K562 (cell line): Measurements from ENCODE around the gene REM2. TPM values are rescaled to one million over a fixed set of nuclear protein-coding genes. Genes with fewer than 3 reads are reported as not detected.

Experiments
- ARNT ChIP-seq, 2 experiments: fragments of 450-650 bp; IDR thresholded peaks; 2 replicates each; pipeline ENCODE4 v1.6.1; 2016; ENCODE audit warnings: mild to moderate bottlenecking in 1 of 2
- CREM ChIP-seq: IDR thresholded peaks from 2 replicates; pipeline ENCODE4 v1.6.1; 2014; ENCODE audit warnings: antibody characterized with exemption, low read depth
- GTF2F1 ChIP-seq: IDR thresholded peaks from 2 replicates; pipeline ENCODE4 v1.6.1; 2011; ENCODE audit warnings: low read depth, low read length, improper control_type of control experiment
- HMG20A ChIP-seq: fragments of 450-650 bp; formaldehyde crosslinking; conservative IDR thresholded peaks from 2 replicates; pipeline ENCODE4 v1.4.0; 2020; ENCODE audit warnings: mild to moderate bottlenecking, mixed read lengths
- HOXB6 ChIP-seq: fragments of 250-450 bp; sonication (Bioruptor Pico); IDR thresholded peaks from 2 replicates; pipeline ENCODE4 v1.5.1; 2022; ENCODE audit warnings: mild to moderate bottlenecking, borderline replicate concordance
- MTF1 ChIP-seq: fragments of 250-450 bp; sonication (Bioruptor Pico); IDR thresholded peaks from 2 replicates; pipeline ENCODE4 v1.9.0; 2021; ENCODE audit warnings: moderate library complexity, mild to moderate bottlenecking, inconsistent platforms, borderline replicate concordance
- MYC ChIP-seq, 2 experiments: fragments of 250-450 bp in 1 of 2; sonication (Bioruptor Pico) in 1 of 2; IDR thresholded peaks; 2 replicates each; pipeline versions ENCODE4 v1.5.1 to v1.6.1; 2012 to 2021; ENCODE audit warnings: low read depth in 2 of 2, borderline replicate concordance in 1 of 2, improper control_type of control experiment in 1 of 2, low read length in 1 of 2, mild to moderate bottlenecking in 1 of 2, moderate library complexity in 1 of 2
- PHF8 ChIP-seq: fragments of 200-600 bp; sonication (generic); IDR thresholded peaks from 2 replicates; pipeline ENCODE4 v1.6.1; 2012; ENCODE audit warnings: mixed run types, mild to moderate bottlenecking, inconsistent platforms, low read length, moderate library complexity, borderline replicate concordance
- POLR3A ChIP-seq: IDR thresholded peaks from 2 replicates; pipeline ENCODE4 v1.6.1; 2011; ENCODE audit warnings: borderline replicate concordance, mild to moderate bottlenecking, moderate library complexity; ENCODE audit not compliant: insufficient read length, insufficient read depth; ENCODE audit errors: extremely low read depth
- RCOR1 ChIP-seq, 2 experiments: IDR thresholded peaks; 2 replicates each; pipeline ENCODE4 v1.6.1; 2012; ENCODE audit warnings: low read depth in 2 of 2, low read length in 2 of 2, borderline replicate concordance in 1 of 2, improper control_type of control experiment in 1 of 2
- SMARCA4 ChIP-seq: fragments of 450-650 bp; IDR thresholded peaks from 2 replicates; pipeline ENCODE4 v1.6.1; 2016
- SPI1 ChIP-seq: IDR thresholded peaks from 2 replicates; pipeline ENCODE4 v1.6.1; 2011; ENCODE audit warnings: low read depth, low read length, control low read depth, borderline replicate concordance
- STAT6 ChIP-seq: sonication (generic); formaldehyde crosslinking; IDR thresholded peaks from 2 replicates; pipeline ENCODE4 v1.8.1; 2023; ENCODE audit warnings: mild to moderate bottlenecking, missing genetic modification reagents
- TAF9B ChIP-seq: fragments of 450-650 bp; IDR thresholded peaks from 2 replicates; pipeline ENCODE4 v1.6.1; 2018; ENCODE audit warnings: mild to moderate bottlenecking; ENCODE audit not compliant: partially characterized antibody
- TFAM ChIP-seq: fragments of 250-450 bp; sonication (Bioruptor Pico); conservative IDR thresholded peaks from 2 replicates; pipeline ENCODE4 v1.5.0; 2021; ENCODE audit warnings: mild to moderate bottlenecking, moderate library complexity
- TRIM24 ChIP-seq, 2 experiments: fragments of 450-650 bp; IDR thresholded peaks; 2 replicates each; pipeline ENCODE4 v1.6.1; 2016
- TRIM28 ChIP-seq: fragments of 450-650 bp; IDR thresholded peaks from 2 replicates; pipeline ENCODE4 v1.6.1; 2017
- ZNF311 ChIP-seq: fragments of 250-450 bp; sonication (Bioruptor Pico); IDR thresholded peaks from 2 replicates; pipeline ENCODE4 v1.4.0; 2020; ENCODE audit warnings: mild to moderate bottlenecking, moderate library complexity
- ZNF589 ChIP-seq: fragments of 200-800 bp; sonication (Bioruptor generic); IDR thresholded peaks from 2 replicates; pipeline ENCODE4 v1.6.1; 2016; ENCODE audit warnings: low read depth, missing genetic modification characterization, missing compliant biosample characterization
- ZNF644 ChIP-seq: fragments of 200-800 bp; sonication (Bioruptor generic); IDR thresholded peaks from 2 replicates; pipeline ENCODE4 v1.6.1; 2016; ENCODE audit warnings: low read depth, missing genetic modification characterization, missing compliant biosample characterization
- polyA plus RNA-seq, 8 experiments: library from polyadenylated mRNA; depleted of rRNA in 4 of 8; stranded (reverse) in 5 of 8; unstranded in 3 of 8; fragments of >200 nt; fragmentation: Nextera tagmentation in 2 of 8; fragmentation: Illumina TruSeq in 1 of 8; extraction: Ambion mirVana in 2 of 8; extraction: Trizol in 1 of 8; gene quantifications; 2 replicates each; pipeline versions ENCODE4 v1.2.1 to v1.2.3, GENCODE V29; 2011 to 2014; ENCODE audit warnings: inconsistent platforms in 1 of 8, missing spikeins in 1 of 8
- total RNA-seq, 7 experiments: library from RNA; depleted of rRNA in 6 of 7; stranded (reverse); fragments of >200 nt in 6 of 7; fragmentation: Illumina TruSeq in 2 of 7; extraction: Trizol in 2 of 7; gene quantifications; 2 replicates each; pipeline versions ENCODE4 v1.2.1 to v1.2.3, GENCODE V29; 2011 to 2021; ENCODE audit warnings: low replicate concordance in 1 of 7
- TF ChIP-seq, protein P1 (sequence below): fragments of 250-450 bp; sonication (Bioruptor Pico); IDR thresholded peaks from 2 replicates; pipeline ENCODE4 v1.9.0; 2021; ENCODE audit warnings: mild to moderate bottlenecking, inconsistent platforms

REM2 gene
- total and polyA plus RNA-seq, 9 of the 15 experiments (the other 6 are each of a cell fraction or from before 2014, with no cell fraction given): 0.18 to 1.0 (median 0.38) TPM

DNA sequence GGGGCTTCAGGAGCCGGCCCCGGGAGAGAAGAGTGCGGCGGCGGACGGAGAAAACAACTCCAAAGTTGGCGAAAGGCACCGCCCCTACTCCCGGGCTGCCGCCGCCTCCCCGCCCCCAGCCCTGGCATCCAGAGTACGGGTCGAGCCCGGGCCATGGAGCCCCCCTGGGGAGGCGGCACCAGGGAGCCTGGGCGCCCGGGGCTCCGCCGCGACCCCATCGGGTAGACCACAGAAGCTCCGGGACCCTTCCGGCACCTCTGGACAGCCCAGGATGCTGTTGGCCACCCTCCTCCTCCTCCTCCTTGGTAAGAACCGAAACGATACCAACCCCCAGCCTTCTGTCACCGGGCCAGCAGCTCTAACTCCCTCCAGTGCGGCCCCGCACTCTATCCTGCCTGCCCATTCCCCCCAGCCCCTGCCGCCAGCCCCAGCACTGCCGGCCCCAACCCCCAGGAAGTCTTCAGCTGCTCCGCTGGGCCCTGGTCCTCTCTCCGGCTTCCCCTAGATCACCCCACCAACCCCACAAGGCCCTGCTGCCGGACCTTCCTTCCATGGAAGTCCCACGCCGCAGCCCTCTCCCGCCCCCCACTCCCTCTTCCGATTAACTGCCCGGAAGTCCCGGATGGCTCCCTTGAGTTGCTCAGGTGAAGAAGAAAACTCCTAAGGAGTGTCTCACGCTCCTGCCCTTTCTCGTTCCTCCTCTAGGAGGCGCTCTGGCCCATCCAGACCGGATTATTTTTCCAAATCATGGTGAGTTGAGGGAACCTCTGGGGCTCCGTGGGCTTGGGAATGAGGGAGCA lies 10.8 kb upstream of the REM2 start (continued):
- TF ChIP-seq TAF9B (peak; percentile 33), ARNT (IDR thresholded peaks at IDR 0.05) (peak in 1 of 2 experiments; percentile 70; a peak in 1 of 4 replicates), TFAM (CRISPR knock-in tag) (no peak), PHF8 (peak; percentile 3; the same call in 1 of the 2 replicates), SMARCA4 (0 out of 2 replicates have a peak, but pooled peaks have one; percentile 33), SPI1 (peak; percentile 43; the same call in 1 of the 2 replicates), RCOR1 (IDR thresholded peaks at IDR 0.05; ENCODE audit: borderline replicate concordance in 1 of 2, low read depth in 2 of 2, low read length in 2 of 2) (peak in 1 of 2 experiments; percentile 83; a peak in 1 of 4 replicates), MTF1 (CRISPR knock-in tag) (no peak), CREM (peak; percentile 34; the same call in 1 of the 2 replicates), POLR3A (no peak), ZNF644 (tag) (no peak), TRIM28 (no peak), HMG20A (no peak), STAT6 (CRISPR knock-in tag) (no peak), HOXB6 (CRISPR knock-in tag) (no peak), ZNF589 (no peak), TRIM24 (IDR thresholded peaks at IDR 0.05) (0 out of 4 replicates have a peak, but pooled peaks of 1 of the 2 experiments have one; percentile 8), ZNF311 (CRISPR knock-in tag) (no peak), MYC (IDR thresholded peaks at IDR 0.05; ENCODE audit: low read depth, low read length) (peak; percentile 66), MYC (CRISPR knock-in tag; IDR thresholded peaks at IDR 0.05; ENCODE audit: borderline replicate concordance, low read depth) (no peak), GTF2F1 (no peak)
- TF ChIP-seq, protein P1, sequence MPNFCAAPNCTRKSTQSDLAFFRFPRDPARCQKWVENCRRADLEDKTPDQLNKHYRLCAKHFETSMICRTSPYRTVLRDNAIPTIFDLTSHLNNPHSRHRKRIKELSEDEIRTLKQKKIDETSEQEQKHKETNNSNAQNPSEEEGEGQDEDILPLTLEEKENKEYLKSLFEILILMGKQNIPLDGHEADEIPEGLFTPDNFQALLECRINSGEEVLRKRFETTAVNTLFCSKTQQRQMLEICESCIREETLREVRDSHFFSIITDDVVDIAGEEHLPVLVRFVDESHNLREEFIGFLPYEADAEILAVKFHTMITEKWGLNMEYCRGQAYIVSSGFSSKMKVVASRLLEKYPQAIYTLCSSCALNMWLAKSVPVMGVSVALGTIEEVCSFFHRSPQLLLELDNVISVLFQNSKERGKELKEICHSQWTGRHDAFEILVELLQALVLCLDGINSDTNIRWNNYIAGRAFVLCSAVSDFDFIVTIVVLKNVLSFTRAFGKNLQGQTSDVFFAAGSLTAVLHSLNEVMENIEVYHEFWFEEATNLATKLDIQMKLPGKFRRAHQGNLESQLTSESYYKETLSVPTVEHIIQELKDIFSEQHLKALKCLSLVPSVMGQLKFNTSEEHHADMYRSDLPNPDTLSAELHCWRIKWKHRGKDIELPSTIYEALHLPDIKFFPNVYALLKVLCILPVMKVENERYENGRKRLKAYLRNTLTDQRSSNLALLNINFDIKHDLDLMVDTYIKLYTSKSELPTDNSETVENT (CRISPR knock-in tag): no peak
